GM12878 (cell line): Measurements from ENCODE around the gene SNRNP200. TPM values are rescaled to one million over a fixed set of nuclear protein-coding genes. Genes with fewer than 3 reads are reported as not detected.

ENCODE experiments used
- ATAC-seq: fragments of 200-7000 bp; cut with Tn5 transposase; 3 replicates; pipeline ENCODE4 v1.9.1; 2020; ENCODE audit warnings: mild to moderate bottlenecking, moderate library complexity
- BruUV-seq: library from RNA; stranded (reverse); fragments of 400-500 nt; replicated peaks from 2 replicates; lab custom pipeline; 2021; lab: Mats Ljungman, UMichigan
- CTCF ChIA-PET: fragments of 300-600 bp; sonication (Branson Sonifier 250); formaldehyde crosslinking; extraction: SDS; loops from one replicate; lab custom pipeline; 2021; ENCODE audit warnings: inconsistent platforms; lab: Yijun Ruan, JAX
- POLR2A ChIA-PET: fragments of 350-600 bp; formaldehyde crosslinking; extraction: SDS; loops from one replicate; lab custom pipeline; 2021; ENCODE audit warnings: inconsistent platforms; lab: Charles Lee
- RAD21 ChIA-PET: fragments of 300-600 bp; sonication (Branson Sonifier 250); formaldehyde crosslinking; loops from one replicate; lab custom pipeline; 2023; ENCODE audit warnings: antibody characterized with exemption; ENCODE audit not compliant: unreplicated experiment; lab: Charles Lee
- SMC1A ChIA-PET: fragments of 300-600 bp; sonication (Branson Sonifier 250); formaldehyde crosslinking; loops from one replicate; lab custom pipeline; 2023; ENCODE audit not compliant: unreplicated experiment, uncharacterized antibody; lab: Charles Lee
- DNase-seq: peaks from one replicate; pipeline ENCODE4 v3.0.0-alpha.2; 2011; ENCODE audit warnings: low read depth, low spot score
- FAIRE-seq: peaks from 3 replicates; lab custom pipeline; 2011; peaks lifted over from hg19 to GRCh38; lab: Jason Lieb, UNC
- H2AFZ ChIP-seq: 2 replicates; pipeline ENCODE4 v1.6.0; 2011; ENCODE audit warnings: low read depth, low read length, control low read depth; ENCODE audit not compliant: control insufficient read depth
- H3K27ac ChIP-seq: 2 replicates; pipeline ENCODE4 v1.5.1; 2011; ENCODE audit warnings: control low read depth; ENCODE audit not compliant: control insufficient read depth, insufficient read depth
- H3K27me3 ChIP-seq, 2 experiments: replicated peaks in 1 of 2; 2 replicates each; pipeline versions ENCODE4 v1.6.0 to v1.6.1; 2011; ENCODE audit warnings: low read length in 1 of 2; ENCODE audit not compliant: control insufficient read depth in 2 of 2, insufficient read depth in 2 of 2
- H3K36me3 ChIP-seq, 2 experiments: 2 replicates each; pipeline ENCODE4 v1.5.1; 2011; ENCODE audit warnings: low read length in 1 of 2; ENCODE audit not compliant: control insufficient read depth in 2 of 2, insufficient read depth in 2 of 2
- H3K4me1 ChIP-seq: 2 replicates; pipeline ENCODE4 v1.6.1; 2011; ENCODE audit warnings: mild to moderate bottlenecking, low read length, moderate library complexity, mixed read lengths; ENCODE audit not compliant: control insufficient read depth, insufficient read depth
- H3K4me2 ChIP-seq: 2 replicates; pipeline ENCODE4 v1.6.0; 2011; ENCODE audit warnings: control low read depth; ENCODE audit not compliant: control insufficient read depth, insufficient read depth
- H3K4me3 ChIP-seq: fragments of 200-600 bp; sonication (generic); 2 replicates; pipeline ENCODE4 v1.5.1; 2016
- H3K79me2 ChIP-seq: 2 replicates; pipeline ENCODE4 v1.6.0; 2011; ENCODE audit warnings: low read length; ENCODE audit not compliant: control insufficient read depth, insufficient read depth
- H3K9ac ChIP-seq: 2 replicates; pipeline ENCODE4 v1.8.0; 2011; ENCODE audit warnings: low read length, control low read depth, mixed read lengths; ENCODE audit not compliant: control insufficient read depth, insufficient read depth
- H3K9me3 ChIP-seq: replicated peaks from 3 replicates; pipeline ENCODE4 v1.5.1; 2011; ENCODE audit warnings: mild to moderate bottlenecking, low read length; ENCODE audit not compliant: control insufficient read depth, insufficient read depth
- H4K20me1 ChIP-seq: 2 replicates; pipeline ENCODE4 v1.6.0; 2011; ENCODE audit not compliant: control insufficient read depth, insufficient read depth
- BMI1 ChIP-seq: fragments of 450-650 bp; IDR thresholded peaks from 2 replicates; pipeline ENCODE4 v1.6.1; 2016; ENCODE audit warnings: mild to moderate bottlenecking, moderate library complexity, borderline replicate concordance
- ETV6 ChIP-seq, 2 experiments: fragments of 450-650 bp in 1 of 2; IDR thresholded peaks in 1 of 2; conservative IDR thresholded peaks in 1 of 2; 2 replicates each; pipeline ENCODE4 v1.6.1; 2014; ENCODE audit warnings: antibody characterized with exemption in 1 of 2, borderline replicate concordance in 1 of 2, low read depth in 1 of 2, mild to moderate bottlenecking in 1 of 2, moderate library complexity in 1 of 2
- SIN3A ChIP-seq: IDR thresholded peaks from 2 replicates; pipeline ENCODE4 v1.6.1; 2012; ENCODE audit warnings: low read depth, low read length, improper control_type of control experiment
- SP1 ChIP-seq: IDR thresholded peaks from one replicate; pipeline ENCODE4 v1.6.1; 2011; ENCODE audit warnings: low read depth, low read length
- WRNIP1 ChIP-seq: IDR thresholded peaks from 2 replicates; pipeline ENCODE4 v1.6.1; 2011; ENCODE audit warnings: low read depth, low read length, improper control_type of control experiment, borderline replicate concordance
- ZNF274 ChIP-seq: IDR thresholded peaks from one replicate; pipeline ENCODE4 v1.8.0; 2011; ENCODE audit not compliant: insufficient read length, insufficient read depth
- WGBS: methylation state at CpG from one replicate; pipeline ENCODE4 v1.1.6; 2016; ENCODE audit warnings: low lambda C conversion rate; ENCODE audit not compliant: insufficient replicate concordance, insufficient coverage; ENCODE audit errors: missing lambda C conversion rate; 5-methylcytosine and 5-hydroxymethylcytosine counted together
- in situ Hi-C: fragments of 300-500 bp; cut with MboI; formaldehyde crosslinking; loops from 9 replicates; pipeline ENCODE4 v1.14.3; 2018; ENCODE audit warnings: mixed read lengths
- intact Hi-C: fragments of 100-400 bp; cut with micrococcal nuclease; formaldehyde crosslinking; loops from one replicate; pipeline ENCODE4 v1.14.2; 2022; ENCODE audit not compliant: unreplicated experiment
- polyA plus RNA-seq, 11 experiments: library from polyadenylated mRNA; depleted of rRNA in 4 of 11; unstranded in 6 of 11; stranded (reverse) in 5 of 11; fragments of >200 nt; fragmentation: Nextera tagmentation in 4 of 11; fragmentation: Illumina TruSeq in 1 of 11; extraction: Ambion mirVana in 4 of 11; extraction: Trizol in 1 of 11; gene quantifications; 1 replicate in 1 of 11; 2 replicates in 10 of 11; pipeline versions ENCODE4 v1.2.1 to v1.2.3, GENCODE V29; 2011 to 2016; ENCODE audit warnings: inconsistent platforms in 2 of 11, missing spikeins in 2 of 11, low read depth in 1 of 11
- total RNA-seq, 4 experiments: library from RNA; depleted of rRNA in 3 of 4; stranded (reverse); fragments of >200 nt in 3 of 4; fragmentation: Illumina TruSeq in 1 of 4; extraction: Trizol in 1 of 4; gene quantifications; 2 replicates each; pipeline versions ENCODE4 v1.2.1 to v1.2.3, GENCODE V29; 2013 to 2021
- TF ChIP-seq, protein P1 (sequence below): fragments of 450-650 bp; formaldehyde crosslinking; IDR thresholded peaks from 2 replicates; pipeline ENCODE4 v1.5.0; 2022; ENCODE audit warnings: mild to moderate bottlenecking, missing genetic modification characterization

SNRNP200 gene
- total and polyA plus RNA-seq, 10 of the 15 experiments (the other 5 are each of a cell fraction or from before 2014, with no cell fraction given), result 59.2 to 176 (median 106) TPM

DNA sequence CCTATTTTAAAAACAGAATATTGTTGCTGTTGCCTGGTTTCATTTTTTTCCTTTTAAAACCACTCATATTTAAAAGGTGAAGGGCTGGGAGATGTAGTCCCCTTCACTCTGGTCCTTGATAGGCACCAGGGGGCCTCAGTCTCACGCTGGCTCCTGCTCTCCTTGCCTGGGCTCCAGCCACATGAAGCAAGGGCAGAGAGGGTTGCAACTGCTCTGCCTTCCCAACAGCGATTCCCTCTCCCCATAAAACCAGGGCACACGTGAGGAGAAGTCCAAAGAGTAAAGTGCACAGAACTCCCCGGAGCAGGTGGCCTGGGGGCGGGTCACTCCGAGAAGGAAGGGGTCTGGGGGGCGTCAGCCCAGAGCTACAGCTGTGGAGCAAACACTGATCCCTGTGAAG lies 52.3 kb downstream of the SNRNP200 start:
- DNase-seq (no peak), FAIRE-seq (no peak), ATAC-seq (no peak)
- Histone ChIP-seq H3K9me3 (no peaks in the 10 kb centered on the region), H3K4me2 (no peak overlapping the region), H3K4me1 (peaks cover 6% of the 10 kb centered on the region), H3K79me2 (peaks cover 2% of the 10 kb centered on the region; the same call in 1 of the 2 replicates), H3K9ac (no peak overlapping the region), H3K27ac (no peak overlapping the region), H2AFZ (no peak overlapping the region), H3K27me3 (no peaks in the 10 kb centered on the region), H3K36me3 (peaks cover 28 to 29% of the 10 kb centered on the region in 2 experiments), H4K20me1 (no peaks in the 10 kb centered on the region), H3K4me3 (no peak overlapping the region)
- no peak for TF ChIP-seq BMI1
- TF ChIP-seq SIN3A, result no peak
- TF ChIP-seq WRNIP1, result no peak
- TF ChIP-seq SP1, result no peak
- TF ChIP-seq, protein P1, sequence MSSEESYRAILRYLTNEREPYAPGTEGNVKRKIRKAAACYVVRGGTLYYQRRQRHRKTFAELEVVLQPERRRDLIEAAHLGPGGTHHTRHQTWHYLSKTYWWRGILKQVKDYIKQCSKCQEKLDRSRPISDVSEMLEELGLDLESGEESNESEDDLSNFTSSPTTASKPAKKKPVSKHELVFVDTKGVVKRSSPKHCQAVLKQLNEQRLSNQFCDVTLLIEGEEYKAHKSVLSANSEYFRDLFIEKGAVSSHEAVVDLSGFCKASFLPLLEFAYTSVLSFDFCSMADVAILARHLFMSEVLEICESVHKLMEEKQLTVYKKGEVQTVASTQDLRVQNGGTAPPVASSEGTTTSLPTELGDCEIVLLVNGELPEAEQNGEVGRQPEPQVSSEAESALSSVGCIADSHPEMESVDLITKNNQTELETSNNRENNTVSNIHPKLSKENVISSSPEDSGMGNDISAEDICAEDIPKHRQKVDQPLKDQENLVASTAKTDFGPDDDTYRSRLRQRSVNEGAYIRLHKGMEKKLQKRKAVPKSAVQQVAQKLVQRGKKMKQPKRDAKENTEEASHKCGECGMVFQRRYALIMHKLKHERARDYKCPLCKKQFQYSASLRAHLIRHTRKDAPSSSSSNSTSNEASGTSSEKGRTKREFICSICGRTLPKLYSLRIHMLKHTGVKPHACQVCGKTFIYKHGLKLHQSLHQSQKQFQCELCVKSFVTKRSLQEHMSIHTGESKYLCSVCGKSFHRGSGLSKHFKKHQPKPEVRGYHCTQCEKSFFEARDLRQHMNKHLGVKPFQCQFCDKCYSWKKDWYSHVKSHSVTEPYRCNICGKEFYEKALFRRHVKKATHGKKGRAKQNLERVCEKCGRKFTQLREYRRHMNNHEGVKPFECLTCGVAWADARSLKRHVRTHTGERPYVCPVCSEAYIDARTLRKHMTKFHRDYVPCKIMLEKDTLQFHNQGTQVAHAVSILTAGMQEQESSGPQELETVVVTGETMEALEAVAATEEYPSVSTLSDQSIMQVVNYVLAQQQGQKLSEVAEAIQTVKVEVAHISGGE (CRISPR knock-in tag), result no peak
- no peak for TF ChIP-seq ETV6 (conservative IDR thresholded peaks at IDR 0.05 in 1 of 2, IDR thresholded peaks at IDR 0.05 in 1 of 2; ENCODE audit: borderline replicate concordance in 1 of 2, low read depth in 1 of 2)
- TF ChIP-seq ZNF274, result no peak
- 83% methylated on average over 7 of the region's 7 CpGs for WGBS
- in situ Hi-C loops (loop anchor here (25.0 kb wide), 1 partner anchor 241 kb away; no protein-coding TSS in a partner anchor), intact Hi-C loops (no loop called here)
- ChIA-PET CTCF (interaction anchor here (2.2 kb wide), 1 partner anchor 10 kb away, joined by 6 read pairs; no protein-coding TSS in a partner anchor), POLR2A (interaction anchor here (1.2 kb wide), 1 partner anchor 49 kb away, joined by 3 read pairs; no protein-coding TSS in a partner anchor), SMC1A (interaction anchor here (1.9 to 2.2 kb wide), 2 partner anchors 19 to 78 kb away, joined by 5 to 6 read pairs; no protein-coding TSS in a partner anchor), RAD21 (no interaction called here)
- BruUV-seq, result no TSS peak
